ENCODE data around the gene SLC66A2.

SLC66A2 gene

GRCh38 chr18:79917169-79917852 lies 34.1 kb downstream of the SLC66A2 start:
- no peak for DNase-seq

- no peak for DNase-seq
Measured at GRCh38 chr18:79916546-79917168, 34.8 kb downstream of the SLC66A2 start.

GRCh38 chr18:79916128-79916494 lies 35.3 kb downstream of the SLC66A2 start:
- no peak for DNase-seq

- no peak for DNase-seq
Measured at GRCh38 chr18:79915161-79916127, 36.0 kb downstream of the SLC66A2 start.

GRCh38 chr18:79914614-79915160 lies 36.8 kb downstream of the SLC66A2 start:
- DNase-seq = no peak

DNA sequence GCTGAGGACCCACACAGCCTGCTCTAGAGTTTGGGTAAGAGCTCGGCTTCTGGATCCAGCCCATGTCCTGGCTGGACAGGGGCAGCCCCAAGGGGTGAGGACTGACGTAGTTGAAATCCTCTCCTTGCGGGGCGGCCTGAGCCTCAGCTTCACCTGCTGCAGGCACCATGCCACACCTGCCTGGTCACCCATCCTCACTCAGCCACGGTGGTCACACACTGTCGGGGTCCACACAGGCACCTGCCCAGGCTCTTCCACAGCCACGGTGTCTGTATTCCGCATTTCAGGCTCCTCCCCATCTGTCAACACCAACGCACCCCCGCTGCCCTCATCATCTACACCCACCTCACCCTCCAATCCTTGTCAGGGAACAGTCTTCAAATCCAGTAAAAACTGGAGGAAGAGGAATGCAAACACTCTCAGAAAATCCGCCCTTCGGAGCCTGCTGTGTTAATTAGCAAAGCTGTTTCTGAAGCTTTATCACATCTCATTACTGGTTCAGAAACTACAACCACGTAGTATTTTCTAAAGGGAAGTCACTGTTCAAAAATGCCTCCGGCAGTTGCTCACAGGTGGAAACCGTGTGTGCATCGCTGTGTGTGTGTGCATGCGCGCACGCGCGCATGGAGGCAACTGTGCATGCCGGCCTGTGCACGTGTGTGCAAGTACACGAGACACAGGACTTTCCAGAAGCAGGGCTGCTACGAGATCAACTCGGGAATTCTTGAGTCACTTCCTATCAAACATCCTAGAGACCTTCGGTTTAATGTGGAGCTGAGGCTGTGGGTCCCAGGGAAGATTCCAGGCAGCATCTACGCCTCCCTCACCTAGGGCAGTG lies 38.2 kb downstream of the SLC66A2 start:
- DNase-seq = peak in 2 of 3 experiments; percentile 76 to 90

GRCh38 chr18:79912409-79912991 lies 39.0 kb downstream of the SLC66A2 start:
- peak in 1 of 3 experiments; percentile 61 for DNase-seq

GRCh38 chr18:79911344-79912270 lies 39.8 kb downstream of the SLC66A2 start:
- DNase-seq = no peak

GRCh38 chr18:79910563-79911343 lies 40.7 kb downstream of the SLC66A2 start:
- DNase-seq = no peak

- no peak for DNase-seq
Measured at GRCh38 chr18:79906706-79907105, 44.7 kb downstream of the SLC66A2 start.

GRCh38 chr18:79905993-79906392 lies 45.5 kb downstream of the SLC66A2 start:
- no peak for DNase-seq

GRCh38 chr18:79905389-79905911 lies 46.0 kb downstream of the SLC66A2 start:
- DNase-seq = no peak

- DNase-seq = peak in 2 of 3 experiments; percentile 65 to 86
Measured at GRCh38 chr18:79904357-79905147, 46.9 kb downstream of the SLC66A2 start.

GRCh38 chr18:79903787-79904356 lies 47.6 kb downstream of the SLC66A2 start:
- no peak for DNase-seq

- DNase-seq = no peak
Measured at GRCh38 chr18:79903071-79903635, 48.3 kb downstream of the SLC66A2 start.

- DNase-seq = no peak
Measured at GRCh38 chr18:79902640-79903039, 48.8 kb downstream of the SLC66A2 start.

- no peak for DNase-seq
Measured at GRCh38 chr18:79902075-79902474, 49.4 kb downstream of the SLC66A2 start.

DNA sequence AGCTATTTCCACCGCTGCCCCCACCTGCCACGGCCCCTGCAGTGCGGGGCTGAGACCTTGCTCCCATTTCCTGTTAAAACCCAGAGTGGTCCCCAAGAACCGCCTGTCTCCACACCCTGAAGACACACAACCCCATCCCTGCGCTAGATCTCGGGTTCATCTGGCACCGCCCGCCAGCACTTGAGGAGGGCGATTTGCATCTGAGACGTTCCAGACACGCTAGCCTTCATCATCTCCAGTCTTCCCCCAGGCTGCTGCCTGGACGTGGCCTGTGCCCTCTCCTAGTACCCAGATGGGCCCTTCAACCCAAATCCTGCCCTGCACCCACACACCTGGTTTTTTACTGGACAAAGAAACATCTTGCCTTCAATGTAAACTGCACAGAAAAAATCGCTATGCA lies 49.8 kb downstream of the SLC66A2 start:
- no peak for DNase-seq

Measured in NCI-H1417 (cell line).